Measurements from ENCODE around the gene TRH. TPM values are rescaled to one million over a fixed set of nuclear protein-coding genes. Genes with fewer than 3 reads are reported as not detected.

Gene TRH
- total and polyA plus RNA-seq, 9 donors = 0.32 to 2.8 (median 0.81) TPM

DNA sequence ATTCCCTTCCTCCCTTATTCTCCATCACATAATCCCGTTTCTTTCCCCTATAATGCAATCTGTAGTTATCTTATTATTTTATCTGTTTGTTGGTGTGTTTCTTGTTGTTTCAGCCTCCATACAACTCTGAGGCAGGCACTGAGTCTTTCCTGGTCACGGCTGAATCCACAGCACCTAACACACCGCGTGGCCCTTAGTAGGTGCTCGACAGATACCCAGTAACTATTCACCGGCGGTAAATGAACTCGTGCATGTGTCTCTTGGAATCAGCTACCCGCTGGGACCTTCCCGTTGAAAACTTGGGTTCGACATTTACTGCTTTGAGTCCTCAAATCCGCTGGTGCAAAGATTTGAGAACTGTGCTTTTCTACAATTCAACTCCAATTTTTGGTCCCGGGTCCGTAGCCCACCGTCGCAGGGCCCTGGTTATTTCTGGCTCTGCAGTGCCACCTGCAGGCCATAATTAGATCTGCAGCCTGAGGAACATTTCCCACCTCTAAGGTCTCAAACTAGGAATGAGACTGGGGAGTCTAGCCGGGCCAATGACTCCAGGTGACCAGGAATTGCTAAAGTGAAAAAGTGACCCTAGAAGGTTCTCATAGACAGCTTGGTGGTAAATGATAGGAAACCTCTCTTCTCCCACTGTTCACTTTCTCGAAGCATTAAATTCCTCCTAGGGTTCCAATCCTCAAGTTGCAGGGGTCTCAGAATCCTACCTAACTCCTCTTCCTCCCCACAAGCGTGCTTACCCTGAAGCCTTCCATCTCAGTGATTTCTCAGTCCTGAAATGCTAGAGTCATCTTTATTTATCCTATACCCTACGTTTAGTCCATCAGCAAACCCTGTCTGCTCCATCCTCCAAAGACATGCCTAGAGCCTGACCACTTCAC lies 40.0 kb upstream of the TRH start:
- H3K36me3 ChIP-seq = no peaks in the 10 kb centered on the region
- no peaks in the 10 kb centered on the region for H3K9me3 ChIP-seq
- no peaks in the 10 kb centered on the region for H3K27me3 ChIP-seq
- H3K4me1 ChIP-seq (ENCODE audit: insufficient read depth) = peaks cover 3% of the 10 kb centered on the region
- peak; percentile 19 to 60 (median 37) for DNase-seq
- 25 to 34% (median 28%) methylated on average over 20 of the region's 20 CpGs for WGBS, 3 donors
- H3K27ac ChIP-seq = no peak overlapping the region
- intact Hi-C loops (cut with DNase I) = loop anchor here in 3 of 4 donors (5.0 to 10.0 kb wide), 6 partner anchors 287 to 450 kb away; no protein-coding TSS in a partner anchor
- H3K4me3 ChIP-seq = no peak overlapping the region
- TF ChIP-seq POLR2A (IDR thresholded peaks at IDR 0.05) = no peak
- TF ChIP-seq, protein P1, sequence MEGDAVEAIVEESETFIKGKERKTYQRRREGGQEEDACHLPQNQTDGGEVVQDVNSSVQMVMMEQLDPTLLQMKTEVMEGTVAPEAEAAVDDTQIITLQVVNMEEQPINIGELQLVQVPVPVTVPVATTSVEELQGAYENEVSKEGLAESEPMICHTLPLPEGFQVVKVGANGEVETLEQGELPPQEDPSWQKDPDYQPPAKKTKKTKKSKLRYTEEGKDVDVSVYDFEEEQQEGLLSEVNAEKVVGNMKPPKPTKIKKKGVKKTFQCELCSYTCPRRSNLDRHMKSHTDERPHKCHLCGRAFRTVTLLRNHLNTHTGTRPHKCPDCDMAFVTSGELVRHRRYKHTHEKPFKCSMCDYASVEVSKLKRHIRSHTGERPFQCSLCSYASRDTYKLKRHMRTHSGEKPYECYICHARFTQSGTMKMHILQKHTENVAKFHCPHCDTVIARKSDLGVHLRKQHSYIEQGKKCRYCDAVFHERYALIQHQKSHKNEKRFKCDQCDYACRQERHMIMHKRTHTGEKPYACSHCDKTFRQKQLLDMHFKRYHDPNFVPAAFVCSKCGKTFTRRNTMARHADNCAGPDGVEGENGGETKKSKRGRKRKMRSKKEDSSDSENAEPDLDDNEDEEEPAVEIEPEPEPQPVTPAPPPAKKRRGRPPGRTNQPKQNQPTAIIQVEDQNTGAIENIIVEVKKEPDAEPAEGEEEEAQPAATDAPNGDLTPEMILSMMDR (IDR thresholded peaks at IDR 0.05) = peak; percentile 81 to 89 (median 89)

DNA sequence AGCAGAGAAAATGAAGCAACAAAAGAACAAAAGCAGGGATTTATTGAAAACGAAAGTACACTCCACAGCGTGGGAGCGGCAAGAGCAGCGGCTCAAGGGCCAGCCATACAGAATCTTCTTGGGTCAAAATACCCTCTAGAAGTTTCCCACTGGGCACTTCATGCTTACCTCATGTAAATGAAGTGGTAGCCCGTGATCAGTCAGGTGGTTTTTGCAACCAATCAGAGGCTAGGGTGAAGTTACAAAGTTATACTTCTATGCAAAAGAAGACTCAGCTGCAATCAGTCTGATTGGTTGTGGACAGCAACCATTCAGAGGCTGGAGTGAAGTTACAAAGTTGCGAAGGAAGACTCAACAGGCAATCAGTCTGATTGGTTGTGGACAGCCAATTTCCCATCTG lies 37.8 kb upstream of the TRH start:
- Histone ChIP-seq H3K36me3 (no peaks in the 10 kb centered on the region), H3K27ac (no peak overlapping the region), H3K4me1 (ENCODE audit: insufficient read depth) (peaks cover 3% of the 10 kb centered on the region), H3K27me3 (no peaks in the 10 kb centered on the region), H3K9me3 (no peaks in the 10 kb centered on the region), H3K4me3 (peak overlapping the region; percentile 34)
- intact Hi-C loops (cut with DNase I) = loop anchor here in 3 of 4 donors (10.0 kb wide), 4 partner anchors 292 to 452 kb away; no protein-coding TSS in a partner anchor
- peak in 4 of 5 donors; percentile 26 to 55 (median 42) for DNase-seq
- 3 to 8% (median 6%) methylated on average over 6 of the region's 6 CpGs for whole genome bisulfite sequencing, 3 donors
- TF ChIP-seq POLR2A (IDR thresholded peaks at IDR 0.05) (no peak), EP300 (IDR thresholded peaks at IDR 0.05) (no peak)
- TF ChIP-seq, protein P1 (IDR thresholded peaks at IDR 0.05) = no peak

DNA sequence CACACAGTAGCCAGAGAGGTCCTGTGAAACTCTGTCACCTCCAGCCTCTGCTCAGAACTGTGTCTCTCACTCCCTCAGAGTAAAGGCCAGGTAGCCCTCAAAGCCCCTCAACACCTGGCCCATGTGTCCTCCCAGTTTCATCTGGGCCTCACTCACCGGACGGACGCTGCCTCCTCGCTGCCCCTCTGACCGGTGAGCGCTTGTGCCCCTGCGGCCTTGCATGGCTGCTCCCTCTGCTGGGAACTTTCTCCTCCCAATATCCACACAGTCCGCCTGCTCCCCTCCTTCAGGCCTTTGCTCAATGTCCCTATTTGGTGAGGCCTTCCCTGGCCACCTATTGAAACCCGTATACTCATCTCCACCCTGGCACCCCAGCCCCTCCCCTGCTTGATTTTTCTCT lies 36.8 kb upstream of the TRH start:
- Histone ChIP-seq H3K36me3 (no peaks in the 10 kb centered on the region), H3K4me1 (ENCODE audit: insufficient read depth) (peaks cover 3% of the 10 kb centered on the region), H3K27me3 (no peaks in the 10 kb centered on the region), H3K27ac (no peak overlapping the region), H3K9me3 (no peaks in the 10 kb centered on the region), H3K4me3 (no peak overlapping the region)
- DNase-seq = no peak
- TF ChIP-seq EP300 (IDR thresholded peaks at IDR 0.05) = no peak
- TF ChIP-seq, protein P1 (IDR thresholded peaks at IDR 0.05) = no peak
- no peak for TF ChIP-seq POLR2A (IDR thresholded peaks at IDR 0.05)
- intact Hi-C loops (cut with DNase I) = loop anchor here in 3 of 4 donors (10.0 kb wide), 4 partner anchors 293 to 453 kb away; no protein-coding TSS in a partner anchor
- 85 to 86% (median 86%) methylated on average over 9 of the region's 9 CpGs for WGBS, 3 donors

DNA sequence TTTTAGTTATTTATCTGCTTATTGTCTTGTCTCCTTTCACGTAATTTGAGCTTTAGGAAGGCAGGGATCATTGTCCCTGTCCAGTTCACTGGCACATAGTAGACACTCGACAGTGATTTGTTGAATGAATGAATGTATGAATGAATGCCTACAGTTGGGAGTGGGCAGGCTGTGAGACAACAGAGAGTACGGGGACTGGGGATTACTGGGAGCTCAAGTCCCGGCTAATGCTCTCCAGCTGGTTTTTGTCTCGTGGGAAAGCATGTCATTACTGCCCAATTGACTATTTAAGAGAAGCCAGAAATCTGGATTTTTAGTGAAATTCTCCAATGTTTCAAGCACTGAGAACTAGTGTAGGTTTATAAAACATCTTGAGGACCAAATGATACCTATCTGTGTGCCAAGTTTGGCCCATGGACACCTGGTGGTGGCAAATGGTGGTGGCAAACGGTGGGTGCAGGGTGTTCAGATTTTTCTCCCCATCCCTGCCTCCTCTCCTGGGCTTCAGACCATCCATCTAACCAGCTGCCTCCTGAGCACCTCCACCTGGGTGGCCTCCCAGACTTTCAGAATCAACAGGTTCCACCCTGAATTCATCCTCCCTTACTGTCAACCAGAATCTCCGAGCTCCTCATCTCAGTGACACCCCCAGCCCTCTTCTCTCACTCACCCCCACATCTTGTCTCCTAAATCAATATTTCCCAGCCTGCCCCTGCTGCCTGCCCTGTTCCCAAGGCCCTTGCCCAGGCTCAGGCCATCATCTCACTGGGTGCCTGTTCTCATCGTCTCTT lies 36.2 kb upstream of the TRH start:
- H3K4me1 ChIP-seq (ENCODE audit: insufficient read depth) = peaks cover 3% of the 10 kb centered on the region
- no peak overlapping the region for H3K4me3 ChIP-seq
- 73 to 83% (median 76%) methylated on average over 8 of the region's 8 CpGs for WGBS, 3 donors
- H3K9me3 ChIP-seq = no peaks in the 10 kb centered on the region
- no peaks in the 10 kb centered on the region for H3K36me3 ChIP-seq
- no peak for DNase-seq
- H3K27me3 ChIP-seq = no peaks in the 10 kb centered on the region
- H3K27ac ChIP-seq = no peak overlapping the region
- intact Hi-C loops (cut with DNase I) = loop anchor here in 3 of 4 donors (10.0 kb wide), 4 partner anchors 294 to 454 kb away; no protein-coding TSS in a partner anchor
- TF ChIP-seq, protein P1 (IDR thresholded peaks at IDR 0.05) = no peak
- TF ChIP-seq EP300 (IDR thresholded peaks at IDR 0.05) = no peak
- TF ChIP-seq POLR2A (IDR thresholded peaks at IDR 0.05) = no peak

Data from ovary (tissue), 9 donors.